GM19023 (cell line): ENCODE results near the gene CALML5.

ENCODE experiments used
- ATAC-seq: cut with Tn5 transposase; IDR thresholded peaks from one replicate; pipeline ENCODE4 v1.9.1; 2021; ENCODE audit warnings: mild to moderate bottlenecking, moderate library complexity; ENCODE audit not compliant: unreplicated experiment

Gene CALML5

GRCh38 chr10:5467634-5468255 lies 31.6 kb downstream of the CALML5 start:
- no peak for ATAC-seq

- no peak for ATAC-seq
Measured at GRCh38 chr10:5467207-5467535, 32.2 kb downstream of the CALML5 start.

GRCh38 chr10:5466451-5467206 lies 32.7 kb downstream of the CALML5 start:
- no peak for ATAC-seq

- no peak for ATAC-seq
Measured at GRCh38 chr10:5465976-5466450, 33.4 kb downstream of the CALML5 start.

- no peak for ATAC-seq
Measured at GRCh38 chr10:5464546-5464945, 34.8 kb downstream of the CALML5 start.

- no peak for ATAC-seq
Measured at GRCh38 chr10:5462841-5463293, 36.5 kb downstream of the CALML5 start.

- no peak for ATAC-seq
Measured at GRCh38 chr10:5461914-5462840, 37.2 kb downstream of the CALML5 start.

GRCh38 chr10:5461203-5461588 lies 38.2 kb downstream of the CALML5 start:
- ATAC-seq, result no peak

GRCh38 chr10:5460468-5461202 lies 38.7 kb downstream of the CALML5 start:
- ATAC-seq, result no peak

- ATAC-seq, result no peak
Measured at GRCh38 chr10:5458949-5459747, 40.2 kb downstream of the CALML5 start.

- no peak for ATAC-seq
Measured at GRCh38 chr10:5458425-5458824, 40.9 kb downstream of the CALML5 start.

- ATAC-seq, result no peak
Measured at GRCh38 chr10:5457741-5458140, 41.6 kb downstream of the CALML5 start.

- no peak for ATAC-seq
Measured at GRCh38 chr10:5456563-5456962, 42.8 kb downstream of the CALML5 start.

GRCh38 chr10:5453749-5454489 lies 45.5 kb downstream of the CALML5 start:
- ATAC-seq, result no peak

GRCh38 chr10:5450605-5451384 lies 48.6 kb downstream of the CALML5 start:
- ATAC-seq, result no peak

- ATAC-seq, result no peak
Measured at GRCh38 chr10:5449823-5450222, 49.5 kb downstream of the CALML5 start.

- ATAC-seq, result no peak
Measured at GRCh38 chr10:5449227-5449626, 50.1 kb downstream of the CALML5 start.
